ENCODE measurements around the gene TSSK3. TPM values are rescaled to one million over a fixed set of nuclear protein-coding genes. Genes with fewer than 3 reads are reported as not detected.

Gene TSSK3
- total and polyA plus RNA-seq, 9 of the 15 experiments (the other 6 are each of a cell fraction or from before 2014, with no cell fraction given): 0.27 to 2.8 (median 1.9) TPM

- Histone ChIP-seq H3K36me3 (ENCODE audit: control insufficient read depth, insufficient read depth, low read length) (peaks cover 25% of the 10 kb centered on the region; the same call in 2 of the 3 replicates), H3K9ac (ENCODE audit: insufficient read depth in 1 of 2, low read depth in 2 of 2, low read length in 2 of 2) (no peak overlapping the region), H3K9me1 (ENCODE audit: control insufficient read depth, insufficient read depth, low read length) (no peaks in the 10 kb centered on the region), H3K79me2 (ENCODE audit: control insufficient read depth, insufficient read depth, low read length) (peaks cover under 1% of the 10 kb centered on the region; the same call in 1 of the 3 replicates), H4K20me1 (replicated peaks; ENCODE audit: control insufficient read depth, insufficient read depth, low read length) (0 out of 2 replicates have a peak, but pooled peaks cover 6% of the 10 kb centered on the region), H2AFZ (ENCODE audit: low read depth, low read length) (no peak overlapping the region), H3K4me3 (no peak overlapping the region), H3K27ac (ENCODE audit: extremely low read depth, low read depth, low read length) (no peak overlapping the region), H3K27me3 (ENCODE audit: control insufficient read depth in 2 of 2, insufficient read depth in 2 of 2, low read length in 2 of 2) (no peaks in the 10 kb centered on the region), H3K4me1 (replicated peaks in 1 of 2; ENCODE audit: control insufficient read depth in 2 of 2, insufficient read depth in 2 of 2, low read length in 2 of 2) (peaks cover 17 to 21% of the 10 kb centered on the region in 2 experiments), H3K9me3 (replicated peaks; ENCODE audit: control insufficient read depth, insufficient read depth, low read depth, low read length) (no peaks in the 10 kb centered on the region), H3K4me2 (ENCODE audit: insufficient read depth, low read length) (no peak overlapping the region)
- WGBS (ENCODE audit: insufficient coverage, low coverage, missing lambda C conversion rate): 44% methylated on average over 6 of the region's 6 CpGs
- CTCF ChIA-PET (ENCODE audit: low intra/inter-chr PET ratio): no interaction called here
- intact Hi-C loops (cut with micrococcal nuclease) (no loop called here), in situ Hi-C loops (cut with MboI) (no loop called here)
- FAIRE-seq (no peak), ATAC-seq (no peak), DNase-seq (ENCODE audit: extremely low read depth in 1 of 4, low spot score in 3 of 4) (peak in 1 of 4 experiments; percentile 18)
- no TSS peak for BruUV-seq (replicated peaks)
- POLR2A ChIA-PET: interaction anchor here (0.6 to 2.8 kb wide), 6 partner anchors 10 to 102 kb away, joined by 3 to 14 read pairs (median 4); no protein-coding TSS in a partner anchor
- TF ChIP-seq RFX1 (IDR thresholded peaks at IDR 0.05): peak; percentile 86
- TF ChIP-seq FOXA3 (CRISPR knock-in tag; conservative IDR thresholded peaks at IDR 0.05 in 1 of 2, IDR thresholded peaks at IDR 0.05 in 1 of 2): no peak
Measured at GRCh38 chr1:32357614-32358013, 4.7 kb upstream of the TSSK3 start.

GRCh38 chr1:32358435-32358834 is 3.9 kb upstream of the TSSK3 start:
- DNase-seq (ENCODE audit: extremely low read depth in 1 of 4, low spot score in 3 of 4) (no peak), ATAC-seq (no peak), FAIRE-seq (no peak)
- 72% methylated on average over 3 of the region's 3 CpGs for WGBS (ENCODE audit: insufficient coverage, low coverage, missing lambda C conversion rate)
- 0 out of 2 replicates have a peak, but pooled peaks cover 6% of the 10 kb centered on the region for H4K20me1 ChIP-seq (replicated peaks; ENCODE audit: control insufficient read depth, insufficient read depth, low read length)
- intact Hi-C loops (cut with micrococcal nuclease): no loop called here
- ChIA-PET POLR2A (interaction anchor here (0.6 to 2.8 kb wide), 7 partner anchors 9 to 1639 kb away, joined by 3 to 14 read pairs (median 5); no protein-coding TSS in a partner anchor), CTCF (ENCODE audit: low intra/inter-chr PET ratio) (no interaction called here)
- H3K4me1 ChIP-seq (replicated peaks in 1 of 2; ENCODE audit: control insufficient read depth in 2 of 2, insufficient read depth in 2 of 2, low read length in 2 of 2): peaks cover 8 to 13% of the 10 kb centered on the region in 2 experiments
- H3K4me2 ChIP-seq (ENCODE audit: insufficient read depth, low read length): no peak overlapping the region
- H3K9me3 ChIP-seq (replicated peaks; ENCODE audit: control insufficient read depth, insufficient read depth, low read depth, low read length): no peaks in the 10 kb centered on the region
- H3K4me3 ChIP-seq: no peak overlapping the region
- no peaks in the 10 kb centered on the region for H3K79me2 ChIP-seq (ENCODE audit: control insufficient read depth, insufficient read depth, low read length)
- peaks cover 30% of the 10 kb centered on the region; the same call in 2 of the 3 replicates for H3K36me3 ChIP-seq (ENCODE audit: control insufficient read depth, insufficient read depth, low read length)
- BruUV-seq (replicated peaks): no TSS peak
- H3K27me3 ChIP-seq (ENCODE audit: control insufficient read depth in 2 of 2, insufficient read depth in 2 of 2, low read length in 2 of 2): no peaks in the 10 kb centered on the region
- H2AFZ ChIP-seq (ENCODE audit: low read depth, low read length): no peak overlapping the region
- H3K9me1 ChIP-seq (ENCODE audit: control insufficient read depth, insufficient read depth, low read length): no peaks in the 10 kb centered on the region
- in situ Hi-C loops (cut with MboI): no loop called here
- no peak overlapping the region for H3K27ac ChIP-seq (ENCODE audit: extremely low read depth, low read depth, low read length)
- TF ChIP-seq RBM25 (IDR thresholded peaks at IDR 0.05; ENCODE audit: low read depth, low read length, severe bottlenecking) (peak; percentile 16), SNRNP70 (optimal IDR thresholded peaks at IDR 0.05; ENCODE audit: low read depth, low read length) (no peak), POLR2A (conservative IDR thresholded peaks at IDR 0.05) (peak; percentile 5; the same call in 1 of the 2 replicates), POLR2G (IDR thresholded peaks at IDR 0.05; ENCODE audit: low read depth, low read length) (peak; percentile 27; the same call in 1 of the 2 replicates), POLR2AphosphoS2 (IDR thresholded peaks at IDR 0.05; ENCODE audit: low read length) (no peak), BCOR (IDR thresholded peaks at IDR 0.05) (peak; percentile 42; the same call in 1 of the 2 replicates)
- no peak overlapping the region for H3K9ac ChIP-seq (ENCODE audit: insufficient read depth in 1 of 2, low read depth in 2 of 2, low read length in 2 of 2)
